ENCODE results near the gene HLF.

The HLF gene

DNA sequence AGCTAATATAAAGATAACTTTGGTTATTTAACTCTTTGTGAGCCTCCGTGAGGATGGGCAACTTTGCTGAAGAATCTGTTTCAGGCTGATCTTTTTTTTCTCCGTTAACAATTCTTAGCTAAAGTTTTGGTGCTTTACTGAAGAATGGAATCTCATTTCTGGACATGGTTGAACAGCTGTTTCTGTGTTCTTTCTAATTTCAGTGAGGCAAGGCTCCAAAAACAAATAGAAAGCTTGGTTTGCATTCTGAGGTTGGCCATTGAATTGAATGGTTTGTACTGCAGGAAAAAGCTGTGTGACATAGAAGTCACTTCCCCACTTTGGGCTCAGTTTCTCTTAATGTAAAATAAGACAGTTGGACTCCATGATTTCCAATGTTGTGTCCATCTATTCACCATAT is 22.3 kb upstream of the HLF start:
- TF ChIP-seq, protein P1, sequence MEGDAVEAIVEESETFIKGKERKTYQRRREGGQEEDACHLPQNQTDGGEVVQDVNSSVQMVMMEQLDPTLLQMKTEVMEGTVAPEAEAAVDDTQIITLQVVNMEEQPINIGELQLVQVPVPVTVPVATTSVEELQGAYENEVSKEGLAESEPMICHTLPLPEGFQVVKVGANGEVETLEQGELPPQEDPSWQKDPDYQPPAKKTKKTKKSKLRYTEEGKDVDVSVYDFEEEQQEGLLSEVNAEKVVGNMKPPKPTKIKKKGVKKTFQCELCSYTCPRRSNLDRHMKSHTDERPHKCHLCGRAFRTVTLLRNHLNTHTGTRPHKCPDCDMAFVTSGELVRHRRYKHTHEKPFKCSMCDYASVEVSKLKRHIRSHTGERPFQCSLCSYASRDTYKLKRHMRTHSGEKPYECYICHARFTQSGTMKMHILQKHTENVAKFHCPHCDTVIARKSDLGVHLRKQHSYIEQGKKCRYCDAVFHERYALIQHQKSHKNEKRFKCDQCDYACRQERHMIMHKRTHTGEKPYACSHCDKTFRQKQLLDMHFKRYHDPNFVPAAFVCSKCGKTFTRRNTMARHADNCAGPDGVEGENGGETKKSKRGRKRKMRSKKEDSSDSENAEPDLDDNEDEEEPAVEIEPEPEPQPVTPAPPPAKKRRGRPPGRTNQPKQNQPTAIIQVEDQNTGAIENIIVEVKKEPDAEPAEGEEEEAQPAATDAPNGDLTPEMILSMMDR (IDR thresholded peaks at IDR 0.05; ENCODE audit: low read depth, low read length, missing control alignments) = no peak
- no peak overlapping the region for H3K4me3 ChIP-seq (ENCODE audit: low read depth, low read length)
- in situ Hi-C loops (cut with HindIII; ENCODE audit: low pct_ligation_motif_present, low sequenced_read_pairs) = no loop called here
- no peaks in the 10 kb centered on the region for H3K27me3 ChIP-seq (replicated peaks)
- no peak for DNase-seq
- H3K36me3 ChIP-seq (replicated peaks) = no peaks in the 10 kb centered on the region
- no peak overlapping the region for H3K27ac ChIP-seq

DNA sequence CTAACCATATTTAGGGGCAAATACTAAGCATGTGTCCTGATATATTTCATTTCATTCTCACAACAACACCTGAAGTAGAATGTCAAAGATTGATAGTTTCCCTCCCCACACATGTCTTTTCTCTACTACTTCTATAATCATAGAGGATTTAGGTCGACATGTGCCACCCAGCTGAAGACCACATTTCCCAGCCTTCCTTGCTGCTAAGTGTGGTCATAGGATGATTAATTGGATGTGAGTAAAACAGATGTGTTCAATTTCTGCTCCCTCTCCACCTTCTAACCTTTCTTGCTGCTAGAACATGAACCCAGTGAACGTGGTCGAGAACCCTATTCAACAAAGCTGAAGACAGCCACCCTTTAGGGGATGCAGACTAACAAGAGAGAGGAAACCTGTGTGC is 18.8 kb upstream of the HLF start:
- TF ChIP-seq, protein P1 (IDR thresholded peaks at IDR 0.05; ENCODE audit: low read depth, low read length, missing control alignments) = no peak
- no peak for DNase-seq
- Histone ChIP-seq H3K4me3 (ENCODE audit: low read depth, low read length) (no peak overlapping the region), H3K27ac (no peak overlapping the region), H3K36me3 (replicated peaks) (no peaks in the 10 kb centered on the region), H3K27me3 (replicated peaks) (no peaks in the 10 kb centered on the region)
- in situ Hi-C loops (cut with HindIII; ENCODE audit: low pct_ligation_motif_present, low sequenced_read_pairs) = no loop called here

DNA sequence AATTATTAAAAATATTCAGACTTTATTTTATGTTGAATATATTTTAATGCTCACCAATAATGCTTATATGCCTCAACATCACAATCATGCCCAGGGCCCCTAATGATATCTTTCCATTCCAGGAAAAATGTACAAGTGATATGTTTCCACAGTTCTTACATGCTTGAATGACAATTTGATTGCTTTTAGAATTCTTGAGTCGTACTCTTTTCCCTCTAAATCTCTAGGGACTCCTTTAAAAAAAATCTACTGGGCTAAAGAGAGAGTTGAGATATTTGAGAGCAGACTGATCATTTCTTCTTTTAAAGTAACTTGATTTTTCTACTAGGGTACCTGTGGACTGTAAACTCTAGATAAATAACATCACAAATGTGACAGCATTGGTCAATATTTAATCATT is 18.2 kb upstream of the HLF start:
- Histone ChIP-seq H3K27ac (no peak overlapping the region), H3K27me3 (replicated peaks) (no peaks in the 10 kb centered on the region), H3K4me3 (ENCODE audit: low read depth, low read length) (no peak overlapping the region), H3K36me3 (replicated peaks) (no peaks in the 10 kb centered on the region)
- in situ Hi-C loops (cut with HindIII; ENCODE audit: low pct_ligation_motif_present, low sequenced_read_pairs) = no loop called here
- DNase-seq = no peak
- TF ChIP-seq, protein P1 (IDR thresholded peaks at IDR 0.05; ENCODE audit: low read depth, low read length, missing control alignments) = no peak

DNA sequence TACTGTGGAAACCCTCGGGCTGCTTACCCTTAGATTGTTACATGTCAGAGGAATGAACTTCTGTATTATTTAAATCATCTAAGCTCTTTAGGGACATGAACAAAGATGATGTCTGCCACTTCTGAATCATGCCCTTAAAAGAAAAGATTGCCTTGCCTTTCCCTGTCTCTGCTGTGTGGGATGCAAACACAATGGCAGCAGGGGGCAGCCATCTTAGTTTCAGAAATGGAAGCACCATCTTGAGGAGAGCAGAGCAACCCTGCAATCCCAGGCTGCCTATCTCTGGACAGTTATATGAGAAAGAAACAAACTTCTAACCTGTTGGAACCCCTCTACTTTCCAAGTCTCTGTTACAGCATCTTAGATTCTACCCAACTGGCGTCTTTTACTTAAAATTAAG is 16.7 kb upstream of the HLF start:
- Histone ChIP-seq H3K4me3 (ENCODE audit: low read depth, low read length) (no peak overlapping the region), H3K36me3 (replicated peaks) (no peaks in the 10 kb centered on the region), H3K27me3 (replicated peaks) (no peaks in the 10 kb centered on the region), H3K27ac (no peak overlapping the region)
- in situ Hi-C loops (cut with HindIII; ENCODE audit: low pct_ligation_motif_present, low sequenced_read_pairs) = no loop called here
- no peak for DNase-seq
- TF ChIP-seq, protein P1 (IDR thresholded peaks at IDR 0.05; ENCODE audit: low read depth, low read length, missing control alignments) = no peak

DNA sequence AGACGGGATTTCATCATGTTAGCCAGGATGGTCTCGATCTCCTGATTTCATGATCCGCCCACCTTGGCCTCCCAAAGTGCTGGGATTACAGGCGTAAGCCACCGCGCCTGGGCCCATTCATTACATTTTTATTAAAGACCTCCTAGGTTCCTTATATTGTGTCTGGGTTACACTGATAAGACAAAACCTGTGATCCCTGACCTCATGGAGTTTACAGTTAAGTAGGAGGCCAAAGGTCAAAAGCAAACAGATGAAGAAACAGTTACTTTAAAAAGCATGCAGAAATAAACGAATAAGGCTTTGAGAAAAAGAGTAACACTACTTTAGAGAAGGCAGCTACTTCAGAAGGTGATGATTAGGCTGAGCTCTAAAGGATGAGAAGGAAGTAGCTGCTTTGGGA is 14.9 kb upstream of the HLF start:
- Histone ChIP-seq H3K27ac (no peak overlapping the region), H3K27me3 (replicated peaks) (no peaks in the 10 kb centered on the region), H3K36me3 (replicated peaks) (no peaks in the 10 kb centered on the region), H3K4me3 (ENCODE audit: low read depth, low read length) (no peak overlapping the region)
- TF ChIP-seq, protein P1 (IDR thresholded peaks at IDR 0.05; ENCODE audit: low read depth, low read length, missing control alignments) = no peak
- DNase-seq = no peak
- in situ Hi-C loops (cut with HindIII; ENCODE audit: low pct_ligation_motif_present, low sequenced_read_pairs) = no loop called here

DNA sequence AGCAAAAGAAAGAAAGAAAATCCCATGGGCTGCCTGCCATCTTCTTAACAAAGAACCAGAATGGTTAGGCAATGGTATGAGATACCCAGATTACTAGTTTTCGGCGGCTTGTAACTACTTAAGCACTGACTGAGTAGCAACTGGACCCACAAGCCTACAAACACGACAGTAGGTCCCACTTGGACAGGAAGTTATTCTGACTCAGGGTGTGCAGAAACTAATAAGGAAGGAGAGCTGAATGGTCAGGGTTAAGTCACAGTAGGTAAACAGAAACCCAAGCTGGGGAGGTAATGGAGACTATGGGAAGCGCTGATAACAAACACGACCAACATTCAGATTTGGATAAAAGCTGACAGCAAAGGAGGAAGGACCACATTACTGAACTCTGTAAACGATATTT is 10.4 kb upstream of the HLF start:
- H3K4me3 ChIP-seq (ENCODE audit: low read depth, low read length) = no peak overlapping the region
- H3K27me3 ChIP-seq (replicated peaks) = no peaks in the 10 kb centered on the region
- in situ Hi-C loops (cut with HindIII; ENCODE audit: low pct_ligation_motif_present, low sequenced_read_pairs) = no loop called here
- TF ChIP-seq, protein P1 (IDR thresholded peaks at IDR 0.05; ENCODE audit: low read depth, low read length, missing control alignments) = no peak
- no peaks in the 10 kb centered on the region for H3K36me3 ChIP-seq (replicated peaks)
- no peak for DNase-seq
- no peak overlapping the region for H3K27ac ChIP-seq

Data from brain microvascular endothelial cell (primary cell).